Measurements from ENCODE around the gene EVC2. TPM values are rescaled to one million over a fixed set of nuclear protein-coding genes. Genes with fewer than 3 reads are reported as not detected.

EVC2 gene
- total RNA-seq, 1 experiment from 2014 or later, result 7.8 TPM

DNA sequence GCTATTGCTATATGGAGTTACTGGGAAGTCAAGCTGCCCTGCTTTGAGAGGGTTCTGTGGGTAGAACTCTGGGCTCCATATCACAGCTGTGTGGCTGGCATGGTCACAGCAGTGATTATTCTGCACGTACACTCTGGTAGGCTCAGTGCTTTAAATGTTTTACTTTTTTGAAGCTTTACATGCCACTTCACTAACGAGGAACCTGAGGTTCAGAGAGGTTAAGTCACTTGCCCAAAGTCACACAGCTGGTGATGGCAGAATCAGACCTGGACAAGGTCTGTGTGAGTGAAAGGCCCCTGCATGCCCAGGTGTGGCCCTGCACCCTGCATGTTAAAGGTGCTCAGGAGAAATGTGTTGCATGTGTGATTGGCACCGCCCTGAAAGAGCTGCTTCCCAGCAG, 27.1 kb upstream of the EVC2 start:
- Histone ChIP-seq H3K14ac (ENCODE audit: insufficient read depth, low read length) (no peak overlapping the region), H3K4ac (ENCODE audit: low read depth, low read length) (no peak overlapping the region), H3K4me2 (ENCODE audit: insufficient read depth, insufficient read length, low read length) (no peak overlapping the region), H3K27me3 (ENCODE audit: insufficient read depth, low read length) (no peaks in the 10 kb centered on the region), H3K23ac (ENCODE audit: insufficient read length, low read depth, low read length) (no peak overlapping the region), H3K9me3 (ENCODE audit: control insufficient read depth, low read depth, low read length) (no peaks in the 10 kb centered on the region), H3K79me1 (ENCODE audit: insufficient read depth, low read depth, low read length, poor library complexity, severe bottlenecking) (no peaks in the 10 kb centered on the region), H2AFZ (ENCODE audit: low read length) (no peak overlapping the region), H4K20me1 (ENCODE audit: control insufficient read depth, insufficient read depth, insufficient read length) (no peaks in the 10 kb centered on the region), H3K4me1 (ENCODE audit: insufficient read depth, low read length) (no peaks in the 10 kb centered on the region; the same call in 1 of the 2 replicates), H2BK12ac (ENCODE audit: insufficient read length, low read depth, low read length) (no peak overlapping the region), H3K23me2 (ENCODE audit: insufficient read length, low read depth, low read length, poor library complexity, severe bottlenecking) (no peaks in the 10 kb centered on the region), H3K56ac (ENCODE audit: insufficient read length, low read depth, low read length) (no peak overlapping the region), H4K91ac (ENCODE audit: insufficient read length, low read depth, low read length) (no peak overlapping the region), H3K18ac (ENCODE audit: insufficient read length, low read depth, low read length) (no peak overlapping the region), H4K5ac (ENCODE audit: insufficient read length, low read depth, low read length) (no peak overlapping the region), H2BK5ac (ENCODE audit: insufficient read length, low read length) (no peak overlapping the region), H3T11ph (ENCODE audit: low read length) (no peak overlapping the region), H2AK5ac (ENCODE audit: insufficient read length, low read length) (no peak overlapping the region), H2BK20ac (ENCODE audit: low read depth, low read length, poor library complexity, severe bottlenecking) (no peak overlapping the region), H4K8ac (replicated peaks; ENCODE audit: insufficient read length, low read depth, low read length) (no peak overlapping the region), H2BK120ac (ENCODE audit: low read depth, low read length, poor library complexity, severe bottlenecking) (no peak overlapping the region), H3K79me2 (ENCODE audit: insufficient read depth, low read length) (no peaks in the 10 kb centered on the region), H2BK15ac (ENCODE audit: low read depth, low read length) (no peak overlapping the region), H3K27ac (ENCODE audit: insufficient read length, low read depth, low read length) (no peak overlapping the region), H3K9ac (ENCODE audit: extremely low read depth, insufficient read length, low read length) (no peak overlapping the region)
- Mint-ChIP-seq H3K4me1 (no peaks in the 10 kb centered on the region), H3K9me3 (no peaks in the 10 kb centered on the region), H3K27me3 (ENCODE audit: low read depth) (no peaks in the 10 kb centered on the region; the same call in none of the 2 replicates), H3K27ac (no peak overlapping the region), H3K4me3 (no peak overlapping the region), H3K36me3 (ENCODE audit: insufficient read depth in 1 of 3, low read depth in 3 of 3) (peaks cover 11 to 42% (median 19%) of the 10 kb centered on the region in 3 experiments; a peak in 6 of 7 replicates)
- WGBS (ENCODE audit: extremely low coverage, insufficient read length, low lambda C conversion rate), result no CpG with 5 or more reads among the region's 3 CpGs
- TF ChIP-seq, protein P1, sequence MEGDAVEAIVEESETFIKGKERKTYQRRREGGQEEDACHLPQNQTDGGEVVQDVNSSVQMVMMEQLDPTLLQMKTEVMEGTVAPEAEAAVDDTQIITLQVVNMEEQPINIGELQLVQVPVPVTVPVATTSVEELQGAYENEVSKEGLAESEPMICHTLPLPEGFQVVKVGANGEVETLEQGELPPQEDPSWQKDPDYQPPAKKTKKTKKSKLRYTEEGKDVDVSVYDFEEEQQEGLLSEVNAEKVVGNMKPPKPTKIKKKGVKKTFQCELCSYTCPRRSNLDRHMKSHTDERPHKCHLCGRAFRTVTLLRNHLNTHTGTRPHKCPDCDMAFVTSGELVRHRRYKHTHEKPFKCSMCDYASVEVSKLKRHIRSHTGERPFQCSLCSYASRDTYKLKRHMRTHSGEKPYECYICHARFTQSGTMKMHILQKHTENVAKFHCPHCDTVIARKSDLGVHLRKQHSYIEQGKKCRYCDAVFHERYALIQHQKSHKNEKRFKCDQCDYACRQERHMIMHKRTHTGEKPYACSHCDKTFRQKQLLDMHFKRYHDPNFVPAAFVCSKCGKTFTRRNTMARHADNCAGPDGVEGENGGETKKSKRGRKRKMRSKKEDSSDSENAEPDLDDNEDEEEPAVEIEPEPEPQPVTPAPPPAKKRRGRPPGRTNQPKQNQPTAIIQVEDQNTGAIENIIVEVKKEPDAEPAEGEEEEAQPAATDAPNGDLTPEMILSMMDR (conservative IDR thresholded peaks at IDR 0.05), result no peak
- DNase-seq, result no peak
